Testis (tissue), 3 donors: ENCODE measurements around the gene SLC17A7. TPM values are rescaled to one million over a fixed set of nuclear protein-coding genes. Genes with fewer than 3 reads are reported as not detected.

Experiments
- DNase-seq: peaks from one replicate; pipeline ENCODE4 v3.0.0-alpha.2; 2019
- H3K27ac ChIP-seq, 2 donors: fragments of 200-600 bp; sonication (generic); one replicate each; pipeline ENCODE4 v1.5.1; 2019
- H3K27me3 ChIP-seq: fragments of 200-600 bp; sonication (generic); one replicate; pipeline ENCODE4 v1.5.1; 2019
- H3K36me3 ChIP-seq: fragments of 200-600 bp; sonication (generic); one replicate; pipeline ENCODE4 v1.5.1; 2017; ENCODE audit warnings: low read depth; ENCODE audit errors: missing control alignments
- H3K4me1 ChIP-seq: fragments of 200-600 bp; sonication (generic); one replicate; pipeline ENCODE4 v1.5.1; 2019
- H3K4me3 ChIP-seq, 2 donors: fragments of 200-600 bp; sonication (generic); one replicate each; pipeline ENCODE4 v1.5.1; 2017 to 2019
- H3K9me3 ChIP-seq: fragments of 200-600 bp; sonication (generic); one replicate; pipeline ENCODE4 v1.5.1; 2017
- CTCF ChIP-seq, 3 experiments: fragments of 450-650 bp in 2 of 3; fragments of 200-600 bp in 1 of 3; sonication (generic) in 1 of 3; IDR thresholded peaks; one replicate each; pipeline ENCODE4 v1.5.1; 2016 to 2019; ENCODE audit warnings: antibody characterized with exemption in 3 of 3, mild to moderate bottlenecking in 2 of 3, moderate library complexity in 1 of 3
- POLR2A ChIP-seq: fragments of 450-650 bp; IDR thresholded peaks from one replicate; pipeline ENCODE4 v1.6.1; 2017; ENCODE audit warnings: antibody characterized with exemption, mild to moderate bottlenecking, moderate library complexity
- WGBS, 2 donors: methylation state at CpG; one replicate each; pipeline ENCODE4 v1.1.5; 2018; 5-methylcytosine and 5-hydroxymethylcytosine counted together
- intact Hi-C: fragments of 100-400 bp; cut with DNase I; formaldehyde crosslinking; loops from one replicate; pipeline ENCODE4 v1.15.1; 2023; ENCODE audit warnings: low total_unique reads
- polyA plus RNA-seq: library from polyadenylated mRNA; stranded (reverse); fragments of 350-450 nt; fragmentation: Illumina TruSeq; extraction: RNeasy Lipid Tissue Mini Kit (QIAGEN cat#74804); gene quantifications from one replicate; pipeline ENCODE4 v1.2.3, GENCODE V29; 2014; ENCODE audit warnings: low read depth, low replicate concordance; ENCODE audit not compliant: insufficient read depth
- total RNA-seq, 2 donors: library from RNA; depleted of rRNA; stranded (reverse); fragments of >200 nt; gene quantifications; one replicate each; pipeline ENCODE4 v1.2.3, GENCODE V29; 2016

SLC17A7 gene
- total and polyA plus RNA-seq, 3 donors from 2014 or later = 2.2 to 3.2 (median 2.7) TPM

GRCh38 chr19:49436381-49437017, 4.8 kb downstream of the SLC17A7 start:
- peak overlapping the region in 1 of 2 donors; percentile 26 for H3K4me3 ChIP-seq
- H3K9me3 ChIP-seq = no peaks in the 10 kb centered on the region
- DNase-seq = peak; percentile 81
- WGBS, 2 donors = 17 to 19% methylated on average over 25 to 40 of the region's 42 CpGs
- H3K27ac ChIP-seq = no peak overlapping the region
- H3K27me3 ChIP-seq = no peaks in the 10 kb centered on the region
- H3K4me1 ChIP-seq = no peaks in the 10 kb centered on the region
- H3K36me3 ChIP-seq = no peaks in the 10 kb centered on the region
- intact Hi-C loops = no loop called here
- no peak for TF ChIP-seq CTCF (IDR thresholded peaks at IDR 0.05)
- no peak for TF ChIP-seq POLR2A

- TF ChIP-seq POLR2A (no peak), CTCF (IDR thresholded peaks at IDR 0.05) (no peak)
- intact Hi-C loops = no loop called here
- no peak overlapping the region for H3K27ac ChIP-seq
- 53 to 73% methylated on average over 10 of the region's 10 CpGs for WGBS, 2 donors
- H3K9me3 ChIP-seq = no peaks in the 10 kb centered on the region
- no peak for DNase-seq
- no peak overlapping the region for H3K4me3 ChIP-seq
- no peaks in the 10 kb centered on the region for H3K4me1 ChIP-seq
- H3K36me3 ChIP-seq = no peaks in the 10 kb centered on the region
- H3K27me3 ChIP-seq = no peaks in the 10 kb centered on the region
Measured at GRCh38 chr19:49435670-49436069, 5.7 kb downstream of the SLC17A7 start.

GRCh38 chr19:49434907-49435583, 6.3 kb downstream of the SLC17A7 start:
- DNase-seq = peak; percentile 56
- H3K27me3 ChIP-seq = no peaks in the 10 kb centered on the region
- TF ChIP-seq POLR2A = no peak
- no peak for TF ChIP-seq CTCF (IDR thresholded peaks at IDR 0.05)
- H3K27ac ChIP-seq = no peak overlapping the region
- no peaks in the 10 kb centered on the region for H3K36me3 ChIP-seq
- H3K4me3 ChIP-seq = no peak overlapping the region
- no peaks in the 10 kb centered on the region for H3K9me3 ChIP-seq
- no peaks in the 10 kb centered on the region for H3K4me1 ChIP-seq
- 61 to 79% methylated on average over 18 of the region's 18 CpGs for WGBS, 2 donors
- intact Hi-C loops = no loop called here

- no peak for TF ChIP-seq CTCF (IDR thresholded peaks at IDR 0.05)
- TF ChIP-seq POLR2A = no peak
- no peak overlapping the region for H3K27ac ChIP-seq
- H3K27me3 ChIP-seq = no peaks in the 10 kb centered on the region
- H3K4me3 ChIP-seq = no peak overlapping the region
- no peaks in the 10 kb centered on the region for H3K9me3 ChIP-seq
- H3K36me3 ChIP-seq = no peaks in the 10 kb centered on the region
- intact Hi-C loops = no loop called here
- no peaks in the 10 kb centered on the region for H3K4me1 ChIP-seq
- WGBS, 2 donors = 32 to 49% methylated on average over 28 to 31 of the region's 31 CpGs
- DNase-seq = no peak
Measured at GRCh38 chr19:49433240-49433901, 8.0 kb downstream of the SLC17A7 start.
